Ectodermal cell (in vitro differentiated cells): ENCODE results near the gene ITK.
"Not testable (repeated sequence)": the region's sequence is repeated elsewhere in the genome, so short reads cannot be mapped to it uniquely, and the experiment has no call there.

Source experiments
- H3K27ac ChIP-seq: 2 replicates; pipeline ENCODE4 v1.7.0; 2013; ENCODE audit warnings: mild to moderate bottlenecking, low read depth, low read length; ENCODE audit not compliant: insufficient read depth, poor library complexity, severe bottlenecking
- H3K27me3 ChIP-seq: 2 replicates; pipeline ENCODE4 v1.7.0; 2013; ENCODE audit warnings: mild to moderate bottlenecking, low read length; ENCODE audit not compliant: insufficient read depth, control insufficient read depth, poor library complexity, severe bottlenecking
- H3K36me3 ChIP-seq: one replicate; pipeline ENCODE4 v1.7.0; 2013; ENCODE audit warnings: low read length; ENCODE audit not compliant: control insufficient read depth, insufficient read depth
- H3K4me1 ChIP-seq: one replicate; pipeline ENCODE4 v1.7.0; 2013; ENCODE audit warnings: low read length; ENCODE audit not compliant: control insufficient read depth, insufficient read depth
- H3K4me3 ChIP-seq: 2 replicates; pipeline ENCODE4 v1.7.0; 2013; ENCODE audit warnings: low read depth, low read length, control low read depth; ENCODE audit not compliant: insufficient read depth
- H3K9me3 ChIP-seq: 2 replicates; pipeline ENCODE4 v1.7.0; 2013; ENCODE audit warnings: mild to moderate bottlenecking, low read length, moderate library complexity; ENCODE audit not compliant: control insufficient read depth
- WGBS, 2 experiments: methylation state at CpG; one replicate each; pipeline ENCODE4 v1.1.7; 2013; ENCODE audit warnings: missing lambda C conversion rate in 2 of 2; 5-methylcytosine and 5-hydroxymethylcytosine counted together

ITK gene

DNA sequence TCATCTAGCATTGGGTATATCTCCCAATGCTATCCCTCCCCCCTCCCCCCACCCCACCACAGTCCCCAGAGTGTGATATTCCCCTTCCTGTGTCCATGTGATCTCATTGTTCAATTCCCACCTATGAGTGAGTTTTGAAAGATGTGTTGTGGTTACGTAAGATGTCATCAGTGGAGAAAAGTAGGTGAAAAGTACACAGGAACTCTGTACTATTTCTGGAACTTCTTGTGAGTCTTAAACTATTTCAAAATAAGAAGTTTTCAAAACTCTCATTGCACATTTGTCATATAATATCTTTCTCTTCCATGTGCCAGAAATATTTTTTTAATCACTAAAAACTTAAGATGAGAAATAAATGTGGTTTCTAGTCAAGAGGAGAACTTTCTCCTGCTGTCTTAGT is 30.0 kb downstream of the ITK start:
- not testable (repeated sequence) for H3K9me3 ChIP-seq, H3K36me3 ChIP-seq, H3K4me1 ChIP-seq, H3K27me3 ChIP-seq, H3K27ac ChIP-seq, H3K4me3 ChIP-seq
- 100% methylated on average over 1 of the region's 1 CpG; no CpG with 5 or more reads in 1 of the 2 experiments for WGBS, 2 experiments

DNA sequence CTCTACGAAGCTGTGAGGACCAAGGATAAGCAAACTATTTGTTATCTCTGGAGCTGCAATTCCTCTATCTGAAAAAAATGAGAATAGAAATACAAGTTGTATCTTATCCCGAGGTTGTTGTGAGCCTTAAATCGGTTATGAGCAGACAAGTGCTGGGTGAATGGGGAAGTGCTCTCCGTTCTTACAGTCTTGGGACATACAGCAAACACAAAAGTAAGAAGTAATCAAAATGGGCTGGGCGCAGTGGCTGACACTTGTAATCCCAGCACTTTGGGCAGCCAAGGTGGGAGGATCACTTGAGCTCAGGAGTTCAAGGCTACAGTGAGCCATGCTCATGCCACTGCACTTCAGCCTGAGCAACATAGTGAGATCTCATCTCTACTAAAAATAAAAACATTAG is 31.7 kb downstream of the ITK start:
- Histone ChIP-seq H3K27me3 (no peaks in the 10 kb centered on the region), H3K4me3 (no peak overlapping the region), H3K27ac (no peak overlapping the region), H3K36me3 (no peaks in the 10 kb centered on the region), H3K9me3 (no peaks in the 10 kb centered on the region), H3K4me1 (no peaks in the 10 kb centered on the region)
- 93 to 94% methylated on average over 5 of the region's 5 CpGs for WGBS, 2 experiments

DNA sequence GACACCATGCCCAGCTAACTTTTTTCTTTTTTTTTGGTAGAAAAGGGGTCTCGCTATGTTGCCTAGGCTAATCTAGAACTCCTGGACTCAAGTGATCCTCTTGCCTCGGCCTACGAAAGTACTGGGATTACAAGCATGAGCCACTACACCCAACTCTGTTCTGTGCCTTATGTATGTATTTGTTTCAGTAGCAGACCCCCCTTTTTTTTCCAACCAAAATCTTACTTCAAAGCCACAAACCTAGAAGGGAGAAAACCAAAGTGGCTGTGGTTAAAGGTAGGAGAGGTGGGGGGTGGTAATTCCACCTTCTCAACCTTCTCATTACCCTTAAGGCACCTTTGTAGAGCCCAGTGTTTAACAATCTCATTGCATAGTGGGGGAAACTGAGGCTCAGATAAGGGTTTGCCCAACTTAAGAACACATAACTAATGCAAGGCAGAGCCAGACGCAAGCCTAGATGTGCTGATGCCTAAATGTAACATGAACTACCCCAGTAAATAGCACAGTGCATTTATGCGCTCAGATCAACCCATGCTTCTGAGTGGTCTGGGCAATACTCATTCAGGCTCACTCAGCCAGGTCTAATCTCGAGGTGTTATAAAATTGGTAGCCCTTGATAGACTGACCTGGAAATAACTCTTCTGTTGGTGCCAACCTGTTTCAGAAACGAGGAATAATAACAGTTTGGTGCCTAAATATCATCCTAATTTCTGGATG is 33.0 kb downstream of the ITK start:
- no peaks in the 10 kb centered on the region for H3K4me1 ChIP-seq
- WGBS, 2 experiments, result 90 to 95% methylated on average over 7 of the region's 7 CpGs
- no peaks in the 10 kb centered on the region for H3K9me3 ChIP-seq
- no peak overlapping the region for H3K27ac ChIP-seq
- H3K27me3 ChIP-seq, result no peaks in the 10 kb centered on the region
- no peaks in the 10 kb centered on the region for H3K36me3 ChIP-seq
- H3K4me3 ChIP-seq, result no peak overlapping the region

DNA sequence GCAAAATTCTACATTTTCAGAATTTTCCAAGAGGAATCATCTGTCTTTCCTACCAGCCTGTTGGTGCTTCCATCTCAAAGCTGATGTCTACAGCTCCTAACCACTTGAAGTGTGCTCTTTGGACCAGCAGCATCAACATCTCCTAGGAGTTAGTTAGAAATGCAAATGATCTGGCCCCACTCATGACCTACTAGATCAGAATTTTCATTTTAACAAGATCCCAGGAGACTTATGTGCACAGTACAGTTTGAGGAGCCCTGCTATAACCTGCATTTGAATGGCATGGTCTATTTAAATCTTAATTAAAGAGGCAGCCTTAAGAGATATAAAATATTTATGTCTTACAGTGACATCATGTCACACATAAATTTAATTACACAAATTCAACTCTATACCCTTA is 33.8 kb downstream of the ITK start:
- Histone ChIP-seq H3K36me3 (no peaks in the 10 kb centered on the region), H3K4me3 (no peak overlapping the region), H3K9me3 (no peaks in the 10 kb centered on the region), H3K27me3 (no peaks in the 10 kb centered on the region), H3K4me1 (no peaks in the 10 kb centered on the region), H3K27ac (no peak overlapping the region)

DNA sequence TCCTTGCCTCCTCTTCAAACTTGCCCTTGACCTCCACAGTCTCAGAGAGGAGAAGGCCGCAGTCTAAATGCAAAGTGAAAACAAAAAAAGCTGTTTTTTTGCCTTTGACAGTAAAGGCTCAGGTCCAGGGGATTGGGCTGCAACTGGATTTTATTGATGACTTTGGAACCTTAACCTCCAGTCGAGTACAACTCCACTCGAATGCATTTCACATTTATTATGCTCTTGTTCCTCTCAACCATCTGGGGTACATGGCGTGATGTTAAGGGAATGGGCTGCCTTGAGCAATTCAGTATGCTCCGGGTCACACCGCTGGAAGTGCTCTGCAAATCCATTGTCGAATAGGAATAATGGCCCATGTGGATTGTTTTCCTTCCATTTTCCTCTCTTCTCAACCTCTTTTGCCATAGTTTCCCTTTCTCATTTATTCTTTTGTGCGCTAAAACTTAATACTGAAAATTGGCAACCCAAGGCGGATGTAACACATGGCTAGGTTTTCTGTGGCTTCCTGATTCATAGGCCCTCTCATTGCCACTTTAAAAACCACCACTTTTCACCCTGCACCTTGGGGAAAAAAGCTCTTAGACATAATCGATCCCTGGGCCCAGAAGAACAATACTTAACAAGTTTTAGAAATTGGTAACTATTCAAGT is 34.3 kb downstream of the ITK start:
- Histone ChIP-seq H3K36me3 (no peaks in the 10 kb centered on the region), H3K27ac (no peak overlapping the region), H3K4me3 (no peak overlapping the region), H3K27me3 (no peaks in the 10 kb centered on the region), H3K4me1 (no peaks in the 10 kb centered on the region), H3K9me3 (no peaks in the 10 kb centered on the region)
- WGBS, 2 experiments, result 92% methylated on average over 10 of the region's 10 CpGs

DNA sequence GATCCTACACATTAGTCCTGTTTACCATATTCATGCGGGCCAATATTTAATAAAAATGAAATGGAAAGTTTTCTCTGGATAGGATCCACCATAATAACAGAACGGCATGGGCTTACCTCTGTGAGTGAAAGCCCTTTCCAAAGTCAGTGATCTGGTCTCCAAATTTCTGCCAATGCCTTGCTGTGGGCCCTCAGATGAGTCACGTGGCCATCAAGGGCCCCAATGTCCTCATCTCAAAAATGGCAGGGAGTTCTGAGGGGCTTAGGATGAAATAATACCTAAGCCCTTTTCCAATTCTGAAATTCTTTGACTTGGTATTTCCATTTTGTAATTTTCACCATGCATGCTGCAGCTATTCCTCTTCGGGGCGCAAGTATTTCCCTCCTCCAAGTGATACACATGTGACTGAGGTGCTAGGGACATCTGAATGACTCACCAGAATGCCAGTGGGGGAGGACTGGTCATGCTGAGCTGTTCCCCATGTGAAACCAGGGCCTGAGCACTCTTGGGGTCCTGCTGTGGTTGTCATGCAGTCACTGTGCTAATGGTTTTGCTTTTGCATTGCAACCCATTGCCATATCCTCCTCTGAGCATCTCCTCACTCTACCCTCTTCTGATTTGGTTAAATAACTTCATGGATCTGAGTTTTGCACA is 35.0 kb downstream of the ITK start:
- no peaks in the 10 kb centered on the region for H3K27me3 ChIP-seq
- no peaks in the 10 kb centered on the region for H3K9me3 ChIP-seq
- H3K36me3 ChIP-seq, result no peaks in the 10 kb centered on the region
- WGBS, 2 experiments, result 94 to 96% methylated on average over 5 of the region's 5 CpGs
- no peak overlapping the region for H3K4me3 ChIP-seq
- no peaks in the 10 kb centered on the region for H3K4me1 ChIP-seq
- H3K27ac ChIP-seq, result no peak overlapping the region

DNA sequence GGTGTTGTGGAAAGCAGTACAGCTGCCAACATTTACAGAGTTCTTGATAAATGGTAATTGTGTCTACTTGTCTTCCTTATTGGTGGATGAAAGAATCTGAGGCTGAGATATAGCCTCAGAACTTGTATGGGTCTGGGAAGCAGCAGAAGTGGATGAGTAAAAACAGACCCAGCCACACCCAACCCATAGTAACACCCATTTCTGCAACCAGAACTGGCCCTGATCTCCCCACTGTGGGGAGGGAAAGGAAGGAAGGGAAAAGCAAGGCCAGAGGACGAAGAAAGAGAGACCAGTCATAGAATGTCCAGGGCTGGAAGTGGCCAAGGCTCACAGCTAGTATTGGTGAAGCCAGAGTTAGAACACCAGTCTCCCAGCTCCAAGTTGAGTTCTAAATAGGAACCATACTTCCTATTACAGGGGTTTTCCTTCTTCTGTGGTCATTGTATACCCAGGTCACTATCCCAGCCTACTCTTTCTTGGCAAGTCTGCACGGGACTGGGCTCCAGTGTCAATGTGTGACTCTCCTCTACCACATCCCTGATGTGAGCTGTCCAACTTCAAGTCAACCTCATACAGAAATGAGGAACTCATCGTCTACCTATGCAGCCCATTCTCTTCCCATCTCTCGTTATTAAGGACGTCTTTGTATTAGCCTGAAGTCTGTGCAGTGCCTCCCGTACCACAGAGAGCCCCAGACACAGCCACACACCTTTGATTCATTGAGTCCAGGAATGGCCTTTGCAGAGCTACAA is 35.9 kb downstream of the ITK start:
- Histone ChIP-seq H3K27ac (no peak overlapping the region), H3K4me1 (no peaks in the 10 kb centered on the region), H3K4me3 (no peak overlapping the region), H3K36me3 (no peaks in the 10 kb centered on the region), H3K27me3 (no peaks in the 10 kb centered on the region), H3K9me3 (no peaks in the 10 kb centered on the region)
- 93 to 97% methylated on average over 6 of the region's 6 CpGs for WGBS, 2 experiments

DNA sequence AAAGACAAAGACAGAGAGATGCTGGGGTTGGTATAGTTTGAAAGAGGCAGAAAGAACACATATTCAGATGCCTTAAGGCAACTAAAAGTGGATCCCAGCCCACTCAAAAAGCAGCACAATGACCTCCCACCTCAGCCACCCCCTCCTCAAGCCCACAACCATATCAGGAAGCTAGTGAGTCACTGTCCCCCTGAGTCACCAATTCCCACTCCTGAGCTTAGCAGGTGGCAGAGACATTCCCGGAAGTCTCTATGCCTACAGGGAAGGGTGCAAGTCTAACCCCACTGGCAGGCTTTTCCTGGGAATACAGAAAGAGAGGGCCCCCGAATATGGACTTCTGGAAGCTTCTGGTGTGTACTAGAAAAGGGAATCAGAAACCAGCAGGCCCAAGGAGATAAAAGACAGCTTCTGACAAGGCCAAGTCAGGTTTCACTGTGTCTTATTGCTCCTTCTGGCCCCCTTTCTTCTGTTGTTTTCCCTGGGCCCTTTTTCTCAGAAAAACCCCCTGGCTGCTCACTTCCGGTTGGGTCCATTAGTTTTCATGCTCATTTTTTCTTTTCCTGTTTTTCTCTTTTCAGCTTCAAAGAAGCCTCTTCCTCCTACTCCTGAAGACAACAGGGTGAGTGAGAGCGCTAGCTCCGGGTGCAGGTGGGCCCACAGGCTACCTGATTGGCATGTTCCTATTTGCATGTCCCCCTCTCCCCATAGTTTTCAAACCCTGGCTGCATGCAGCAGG is 36.8 kb downstream of the ITK start:
- H3K4me3 ChIP-seq, result no peak overlapping the region
- no peaks in the 10 kb centered on the region for H3K36me3 ChIP-seq
- 86 to 88% methylated on average over 5 of the region's 5 CpGs for WGBS, 2 experiments
- no peaks in the 10 kb centered on the region for H3K4me1 ChIP-seq
- no peaks in the 10 kb centered on the region for H3K9me3 ChIP-seq
- H3K27me3 ChIP-seq, result no peaks in the 10 kb centered on the region
- no peak overlapping the region for H3K27ac ChIP-seq

DNA sequence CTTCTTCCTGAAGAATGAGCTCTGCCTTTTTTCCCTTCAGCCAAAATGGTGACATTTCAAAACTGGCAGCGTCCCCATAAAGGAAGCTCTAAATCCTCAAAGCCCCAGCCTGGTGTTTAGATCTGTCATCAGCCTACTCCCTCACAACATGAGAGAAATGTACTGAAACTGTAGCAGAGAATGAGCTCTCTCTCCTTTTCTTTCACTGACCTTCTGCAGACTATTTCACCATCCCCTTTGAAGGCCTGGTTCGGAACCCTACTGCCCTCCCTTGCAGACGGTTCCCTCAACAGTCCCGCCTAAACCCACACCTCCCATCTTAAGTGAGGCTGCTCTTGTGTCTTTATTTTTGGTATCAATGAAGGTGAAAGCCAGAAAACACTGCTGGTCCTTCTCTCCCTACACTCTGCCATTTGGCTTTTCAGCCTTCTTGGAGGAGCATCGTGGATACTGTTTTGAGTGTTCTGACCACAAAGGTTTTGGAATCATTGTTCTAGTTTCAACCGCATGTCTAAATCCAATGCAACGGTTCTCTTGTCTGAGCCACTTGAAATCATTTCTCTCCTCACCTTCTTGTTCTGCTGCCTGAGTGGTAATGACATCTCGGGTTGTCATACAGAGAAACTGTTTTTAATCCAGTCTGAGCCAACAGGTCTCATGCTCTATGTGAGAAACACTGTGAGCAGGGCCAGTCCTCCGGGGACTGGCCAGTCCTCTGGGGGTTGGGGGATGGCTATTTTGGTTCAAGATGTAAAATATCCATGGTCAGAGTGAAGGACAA is 39.0 kb downstream of the ITK start:
- no peaks in the 10 kb centered on the region for H3K27me3 ChIP-seq
- H3K36me3 ChIP-seq, result no peaks in the 10 kb centered on the region
- H3K27ac ChIP-seq, result no peak overlapping the region
- no peaks in the 10 kb centered on the region for H3K9me3 ChIP-seq
- H3K4me1 ChIP-seq, result no peaks in the 10 kb centered on the region
- 85 to 90% methylated on average over 8 to 9 of the region's 9 CpGs for WGBS, 2 experiments
- H3K4me3 ChIP-seq, result no peak overlapping the region
